Effector CD8-positive, alpha-beta T cell (primary cell): ENCODE results near the gene SYT13.

Source experiments
- DNase-seq: peaks from one replicate; lab custom pipeline; 2025; lab: John Stamatoyannopoulos, UW

The SYT13 gene

GRCh38 chr11:45305874-45306623 lies 19.9 kb upstream of the SYT13 start:
- no peak for DNase-seq

GRCh38 chr11:45304992-45305335 lies 18.8 kb upstream of the SYT13 start:
- DNase-seq: no peak

- DNase-seq: no peak
Observed at GRCh38 chr11:45304111-45304991, 18.2 kb upstream of the SYT13 start.

DNA sequence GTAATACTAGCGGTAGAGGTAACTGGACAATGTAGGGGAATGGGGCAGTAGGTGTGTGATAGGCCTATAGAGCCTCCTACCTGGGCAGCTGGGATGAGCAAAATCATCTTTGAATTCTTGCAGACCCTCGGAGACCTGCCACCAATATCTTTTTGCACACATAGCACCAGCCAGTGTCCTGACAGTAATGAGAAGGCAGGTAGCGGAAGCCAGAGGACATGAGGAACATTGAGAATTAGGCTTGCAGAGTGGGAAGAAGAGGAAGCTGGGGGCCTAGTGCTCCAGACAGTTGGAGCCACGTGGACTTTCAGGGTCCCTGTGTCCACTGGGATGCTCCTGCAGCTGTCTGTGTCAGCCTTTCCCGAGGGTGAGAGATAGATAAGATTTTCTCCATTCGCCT lies 17.2 kb upstream of the SYT13 start:
- no peak for DNase-seq

- DNase-seq: no peak
Observed at GRCh38 chr11:45301537-45302246, 15.6 kb upstream of the SYT13 start.

- no peak for DNase-seq
Observed at GRCh38 chr11:45300715-45301114, 14.6 kb upstream of the SYT13 start.

DNA sequence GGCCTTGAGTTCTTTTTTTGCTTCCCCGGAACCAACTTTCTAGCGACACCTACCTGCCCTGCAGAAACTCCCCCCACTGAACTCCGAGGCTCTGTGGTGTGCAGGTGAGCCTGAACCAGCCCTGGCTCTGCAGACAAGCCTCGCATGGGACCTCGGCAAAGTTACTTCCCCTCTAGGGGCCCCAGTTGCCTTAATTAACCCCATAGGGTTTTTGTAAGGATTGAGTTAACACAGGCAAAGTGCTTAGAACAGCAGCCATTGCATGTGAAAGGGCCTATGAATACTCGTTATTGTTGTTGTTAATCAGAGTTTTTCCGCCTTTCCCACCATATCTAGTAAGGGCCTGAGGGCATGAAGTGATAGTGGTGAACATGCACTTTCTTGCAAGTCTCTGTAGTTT lies 12.6 kb upstream of the SYT13 start:
- DNase-seq: no peak

DNA sequence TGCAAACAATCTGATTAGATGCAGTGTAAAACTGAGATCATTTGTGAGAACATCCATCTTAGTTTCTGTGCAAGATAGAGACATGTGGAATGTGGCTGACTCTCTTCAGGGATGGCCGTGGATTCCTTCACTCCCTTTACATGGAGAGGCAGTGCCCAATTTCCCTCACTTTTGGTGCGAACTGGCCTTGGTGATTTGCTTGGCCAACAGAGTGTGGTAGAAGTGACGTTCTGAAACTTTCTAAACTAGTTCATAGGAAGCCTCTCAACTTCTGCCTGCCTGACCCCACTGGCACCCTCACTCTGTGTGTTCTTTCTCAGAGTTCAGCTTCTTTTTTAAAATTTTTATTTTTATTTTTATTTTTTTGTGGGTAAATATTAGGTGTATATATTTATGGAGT lies 9.9 kb upstream of the SYT13 start:
- DNase-seq: no peak

GRCh38 chr11:45294499-45294898 lies 8.4 kb upstream of the SYT13 start:
- DNase-seq: no peak

- DNase-seq: peak; percentile 33
Observed at GRCh38 chr11:45293566-45294192, 7.5 kb upstream of the SYT13 start.

- no peak for DNase-seq
Observed at GRCh38 chr11:45290586-45290985, 4.4 kb upstream of the SYT13 start.

DNA sequence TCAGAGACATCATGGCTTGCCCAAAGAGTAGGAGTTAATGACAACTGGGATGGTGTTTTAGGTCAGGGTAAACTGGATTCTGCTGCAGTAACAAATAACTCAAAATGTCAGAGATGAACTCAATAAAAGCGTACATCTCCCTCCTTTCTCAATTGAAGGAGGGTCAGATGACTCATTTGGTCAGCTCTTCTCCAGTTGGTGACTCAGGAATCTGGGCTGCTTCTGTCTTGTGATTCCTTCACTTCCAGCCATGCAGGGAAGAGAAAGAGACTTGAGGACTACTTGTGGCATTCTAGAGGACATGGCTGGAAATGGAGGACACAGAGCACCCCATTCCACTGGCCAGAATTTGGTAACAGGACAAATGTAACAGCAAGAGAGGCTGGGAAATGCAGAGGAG lies 3.2 kb upstream of the SYT13 start:
- DNase-seq: no peak

GRCh38 chr11:45288339-45288738 lies 2.2 kb upstream of the SYT13 start:
- no peak for DNase-seq

DNA sequence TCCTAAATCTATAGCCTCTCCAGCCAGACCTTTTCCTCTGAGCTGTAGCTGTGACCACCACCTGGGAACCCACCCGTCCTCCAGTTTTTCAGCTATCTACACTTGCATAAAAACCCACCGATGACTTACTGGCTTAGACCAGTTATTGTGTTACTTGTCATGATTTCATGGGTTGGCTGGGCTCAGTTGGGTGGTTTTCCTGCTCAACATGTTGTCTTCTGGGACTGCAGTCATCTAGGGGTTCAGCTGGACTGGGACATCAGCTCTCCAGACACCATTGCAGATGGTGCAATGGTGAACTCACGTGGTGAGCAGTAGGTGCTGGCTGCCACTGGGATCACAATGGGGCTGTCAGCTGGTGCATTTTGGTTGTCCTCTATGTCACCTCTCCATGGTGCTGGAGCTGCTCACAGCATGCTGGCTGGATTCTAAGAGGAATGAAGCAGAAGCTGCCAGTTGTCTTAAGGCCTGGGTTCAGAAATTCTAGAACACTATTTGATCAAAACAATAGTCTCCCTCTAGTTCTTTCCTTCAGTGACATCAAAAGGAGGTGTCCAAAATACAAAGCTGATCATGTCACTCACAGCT lies 1.3 kb upstream of the SYT13 start:
- DNase-seq: no peak

- DNase-seq: no peak
Observed at GRCh38 chr11:45285250-45285828, 802 bp downstream of the SYT13 start.

- DNase-seq: no peak
Observed at GRCh38 chr11:45282081-45282480, 4.1 kb downstream of the SYT13 start.

- DNase-seq: no peak
Observed at GRCh38 chr11:45280449-45280848, 5.7 kb downstream of the SYT13 start.

DNA sequence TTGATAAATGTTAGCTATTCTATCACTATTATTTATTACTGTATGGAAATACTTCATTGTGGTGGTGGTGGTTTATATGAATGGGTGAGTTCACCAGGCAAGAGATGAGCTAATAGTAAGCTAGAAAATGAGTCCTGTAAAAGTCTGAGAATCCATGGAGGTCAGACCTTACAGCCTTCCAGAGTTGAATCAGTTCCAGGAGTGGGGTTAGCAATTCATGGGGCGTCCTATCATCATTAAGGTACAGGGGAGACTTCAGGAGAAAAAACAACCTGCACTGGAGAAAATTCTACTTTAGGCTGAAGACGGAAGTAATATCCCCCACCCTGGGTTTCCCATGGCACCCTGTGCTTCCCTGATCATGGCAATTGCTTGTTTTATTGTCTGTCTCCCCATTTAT lies 6.5 kb downstream of the SYT13 start:
- no peak for DNase-seq

DNA sequence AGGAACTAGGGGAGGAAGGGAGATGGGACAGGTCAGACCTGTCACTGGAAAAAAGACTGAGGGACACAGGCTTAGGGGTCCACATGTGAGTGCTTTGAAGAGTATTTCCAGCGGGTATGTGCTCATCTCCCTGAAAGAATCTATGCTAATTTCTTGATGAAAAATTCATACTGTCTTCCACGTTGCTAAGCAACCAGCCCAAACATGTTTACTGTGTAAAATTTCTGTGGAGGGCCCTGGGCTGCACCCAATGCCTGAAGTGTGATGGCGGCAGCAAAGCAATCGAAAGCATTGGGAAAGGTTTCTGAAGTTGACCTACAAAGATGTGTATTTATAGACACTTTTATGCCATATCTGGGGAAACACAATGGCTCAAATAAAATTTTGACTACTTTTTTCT lies 7.4 kb downstream of the SYT13 start:
- DNase-seq: no peak

DNA sequence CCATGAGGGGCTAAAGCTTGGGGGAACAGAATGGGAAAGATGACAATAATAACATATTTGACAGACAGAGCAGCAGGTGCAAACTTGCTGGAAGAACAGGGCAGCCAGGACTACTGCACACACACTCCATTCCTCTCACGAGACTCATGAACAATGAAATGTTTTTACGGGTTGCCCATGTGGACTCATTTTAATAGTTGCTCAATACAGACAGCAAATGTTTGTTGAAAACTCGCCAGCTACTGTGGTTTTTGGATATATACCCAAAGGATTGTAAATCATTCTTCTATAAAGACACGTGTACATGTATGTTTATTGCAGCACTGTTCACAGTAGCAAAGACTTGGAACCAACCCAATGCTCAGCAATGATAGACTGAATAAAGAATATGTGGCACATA lies 10.3 kb downstream of the SYT13 start:
- DNase-seq: no peak

- DNase-seq: no peak
Observed at GRCh38 chr11:45274206-45274605, 11.9 kb downstream of the SYT13 start.

GRCh38 chr11:45273509-45273908 lies 12.6 kb downstream of the SYT13 start:
- DNase-seq: no peak
